WTC11 (cell line): ENCODE results near the gene FNIP2.

ENCODE experiments used
- CREB1 ChIP-seq: sonication (generic); formaldehyde crosslinking; IDR thresholded peaks from 2 replicates; pipeline ENCODE4 v1.8.0; 2023; ENCODE audit warnings: mild to moderate bottlenecking, missing genetic modification reagents
- NR1H2 ChIP-seq: sonication (generic); formaldehyde crosslinking; IDR thresholded peaks from 2 replicates; pipeline ENCODE4 v1.9.0; 2021; ENCODE audit warnings: mild to moderate bottlenecking, moderate library complexity, missing genetic modification reagents
- NR2C2 ChIP-seq: sonication (generic); formaldehyde crosslinking; IDR thresholded peaks from 2 replicates; pipeline ENCODE4 v1.8.0; 2022; ENCODE audit warnings: mild to moderate bottlenecking, missing genetic modification reagents
- OVOL2 ChIP-seq: fragments of 250-450 bp; sonication (Bioruptor Pico); IDR thresholded peaks from 2 replicates; pipeline ENCODE4 v1.9.0; 2021; ENCODE audit warnings: mild to moderate bottlenecking, borderline replicate concordance
- SP1 ChIP-seq: sonication (generic); formaldehyde crosslinking; conservative IDR thresholded peaks from 2 replicates; pipeline ENCODE4 v1.8.1; 2022; ENCODE audit warnings: missing genetic modification reagents
- ZNF121 ChIP-seq: sonication (generic); formaldehyde crosslinking; IDR thresholded peaks from 2 replicates; pipeline ENCODE4 v1.8.0; 2023; ENCODE audit warnings: missing genetic modification reagents
- ZNF232 ChIP-seq: sonication (generic); formaldehyde crosslinking; IDR thresholded peaks from 2 replicates; pipeline ENCODE4 v1.8.0; 2022; ENCODE audit warnings: mild to moderate bottlenecking, missing genetic modification reagents
- TF ChIP-seq, protein P1 (sequence below): sonication (generic); formaldehyde crosslinking; IDR thresholded peaks from 2 replicates; pipeline ENCODE4 v1.8.1; 2022; ENCODE audit warnings: missing genetic modification reagents, borderline replicate concordance
- TF ChIP-seq, protein P2 (sequence below): fragments of 200-600 bp; IDR thresholded peaks from 2 replicates; pipeline ENCODE4 v1.8.0; 2022; ENCODE audit warnings: antibody characterized with exemption
- TF ChIP-seq, protein P3 (sequence below): sonication (generic); formaldehyde crosslinking; IDR thresholded peaks from 2 replicates; pipeline ENCODE4 v1.8.1; 2022; ENCODE audit warnings: low read depth, missing genetic modification reagents, borderline replicate concordance
- TF ChIP-seq, protein P4 (sequence below): sonication (generic); formaldehyde crosslinking; IDR thresholded peaks from 2 replicates; pipeline ENCODE4 v1.8.0; 2022; ENCODE audit warnings: mild to moderate bottlenecking, missing genetic modification reagents
- TF ChIP-seq, protein P5 (sequence below): sonication (generic); formaldehyde crosslinking; IDR thresholded peaks from 2 replicates; pipeline ENCODE4 v1.8.0; 2023; ENCODE audit warnings: missing genetic modification reagents, mild to moderate bottlenecking, borderline replicate concordance
- TF ChIP-seq, protein P6 (sequence below): sonication (generic); formaldehyde crosslinking; IDR thresholded peaks from 2 replicates; pipeline ENCODE4 v1.8.1; 2023; ENCODE audit warnings: mild to moderate bottlenecking, missing genetic modification reagents, moderate library complexity

DNA sequence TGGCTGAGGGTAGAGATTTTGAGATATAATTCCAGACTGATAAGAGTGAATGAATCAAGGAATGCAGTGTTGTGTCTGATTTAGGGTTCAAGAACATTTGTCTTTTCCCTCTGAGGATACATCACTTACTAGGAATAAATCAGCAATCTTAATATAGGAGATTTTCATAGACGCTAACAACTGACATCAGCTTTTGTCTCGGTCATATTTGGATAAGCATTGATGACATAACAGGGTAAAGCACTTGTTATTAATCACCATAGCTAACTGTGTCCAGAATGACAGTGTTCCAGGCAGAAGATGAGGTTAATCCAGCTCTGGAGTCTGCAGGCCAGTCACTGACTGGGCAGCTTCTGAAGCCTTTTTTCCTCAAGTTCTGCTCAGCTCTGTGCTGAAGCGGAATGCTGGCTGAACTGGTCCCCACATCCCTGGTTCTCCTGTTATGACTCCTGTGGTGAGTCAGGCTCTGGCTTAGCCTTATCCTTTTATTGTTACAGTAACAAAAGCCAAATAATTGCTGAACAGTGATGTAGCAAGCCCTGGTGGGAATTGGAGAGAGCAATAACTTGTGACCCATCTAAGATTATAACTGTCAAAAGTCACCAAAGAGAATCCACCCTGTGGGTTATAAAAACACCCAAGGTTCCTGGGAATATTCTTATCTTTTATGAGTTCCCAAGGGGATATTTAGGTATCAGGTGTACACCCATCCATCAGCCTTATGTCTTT lies 41.8 kb downstream of the FNIP2 start:
- TF ChIP-seq, protein P1, sequence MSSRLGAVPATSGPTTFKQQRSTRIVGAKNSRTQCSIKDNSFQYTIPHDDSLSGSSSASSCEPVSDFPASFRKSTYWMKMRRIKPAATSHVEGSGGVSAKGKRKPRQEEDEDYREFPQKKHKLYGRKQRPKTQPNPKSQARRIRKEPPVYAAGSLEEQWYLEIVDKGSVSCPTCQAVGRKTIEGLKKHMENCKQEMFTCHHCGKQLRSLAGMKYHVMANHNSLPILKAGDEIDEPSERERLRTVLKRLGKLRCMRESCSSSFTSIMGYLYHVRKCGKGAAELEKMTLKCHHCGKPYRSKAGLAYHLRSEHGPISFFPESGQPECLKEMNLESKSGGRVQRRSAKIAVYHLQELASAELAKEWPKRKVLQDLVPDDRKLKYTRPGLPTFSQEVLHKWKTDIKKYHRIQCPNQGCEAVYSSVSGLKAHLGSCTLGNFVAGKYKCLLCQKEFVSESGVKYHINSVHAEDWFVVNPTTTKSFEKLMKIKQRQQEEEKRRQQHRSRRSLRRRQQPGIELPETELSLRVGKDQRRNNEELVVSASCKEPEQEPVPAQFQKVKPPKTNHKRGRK = no peak
- TF ChIP-seq, protein P2, sequence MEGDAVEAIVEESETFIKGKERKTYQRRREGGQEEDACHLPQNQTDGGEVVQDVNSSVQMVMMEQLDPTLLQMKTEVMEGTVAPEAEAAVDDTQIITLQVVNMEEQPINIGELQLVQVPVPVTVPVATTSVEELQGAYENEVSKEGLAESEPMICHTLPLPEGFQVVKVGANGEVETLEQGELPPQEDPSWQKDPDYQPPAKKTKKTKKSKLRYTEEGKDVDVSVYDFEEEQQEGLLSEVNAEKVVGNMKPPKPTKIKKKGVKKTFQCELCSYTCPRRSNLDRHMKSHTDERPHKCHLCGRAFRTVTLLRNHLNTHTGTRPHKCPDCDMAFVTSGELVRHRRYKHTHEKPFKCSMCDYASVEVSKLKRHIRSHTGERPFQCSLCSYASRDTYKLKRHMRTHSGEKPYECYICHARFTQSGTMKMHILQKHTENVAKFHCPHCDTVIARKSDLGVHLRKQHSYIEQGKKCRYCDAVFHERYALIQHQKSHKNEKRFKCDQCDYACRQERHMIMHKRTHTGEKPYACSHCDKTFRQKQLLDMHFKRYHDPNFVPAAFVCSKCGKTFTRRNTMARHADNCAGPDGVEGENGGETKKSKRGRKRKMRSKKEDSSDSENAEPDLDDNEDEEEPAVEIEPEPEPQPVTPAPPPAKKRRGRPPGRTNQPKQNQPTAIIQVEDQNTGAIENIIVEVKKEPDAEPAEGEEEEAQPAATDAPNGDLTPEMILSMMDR = no peak
- TF ChIP-seq, protein P3, sequence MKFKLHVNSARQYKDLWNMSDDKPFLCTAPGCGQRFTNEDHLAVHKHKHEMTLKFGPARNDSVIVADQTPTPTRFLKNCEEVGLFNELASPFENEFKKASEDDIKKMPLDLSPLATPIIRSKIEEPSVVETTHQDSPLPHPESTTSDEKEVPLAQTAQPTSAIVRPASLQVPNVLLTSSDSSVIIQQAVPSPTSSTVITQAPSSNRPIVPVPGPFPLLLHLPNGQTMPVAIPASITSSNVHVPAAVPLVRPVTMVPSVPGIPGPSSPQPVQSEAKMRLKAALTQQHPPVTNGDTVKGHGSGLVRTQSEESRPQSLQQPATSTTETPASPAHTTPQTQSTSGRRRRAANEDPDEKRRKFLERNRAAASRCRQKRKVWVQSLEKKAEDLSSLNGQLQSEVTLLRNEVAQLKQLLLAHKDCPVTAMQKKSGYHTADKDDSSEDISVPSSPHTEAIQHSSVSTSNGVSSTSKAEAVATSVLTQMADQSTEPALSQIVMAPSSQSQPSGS (CRISPR knock-in tag) = no peak
- TF ChIP-seq, protein P4, sequence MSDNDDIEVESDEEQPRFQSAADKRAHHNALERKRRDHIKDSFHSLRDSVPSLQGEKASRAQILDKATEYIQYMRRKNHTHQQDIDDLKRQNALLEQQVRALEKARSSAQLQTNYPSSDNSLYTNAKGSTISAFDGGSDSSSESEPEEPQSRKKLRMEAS (CRISPR knock-in tag) = no peak
- TF ChIP-seq CREB1 (CRISPR knock-in tag) = no peak
- TF ChIP-seq, protein P5, sequence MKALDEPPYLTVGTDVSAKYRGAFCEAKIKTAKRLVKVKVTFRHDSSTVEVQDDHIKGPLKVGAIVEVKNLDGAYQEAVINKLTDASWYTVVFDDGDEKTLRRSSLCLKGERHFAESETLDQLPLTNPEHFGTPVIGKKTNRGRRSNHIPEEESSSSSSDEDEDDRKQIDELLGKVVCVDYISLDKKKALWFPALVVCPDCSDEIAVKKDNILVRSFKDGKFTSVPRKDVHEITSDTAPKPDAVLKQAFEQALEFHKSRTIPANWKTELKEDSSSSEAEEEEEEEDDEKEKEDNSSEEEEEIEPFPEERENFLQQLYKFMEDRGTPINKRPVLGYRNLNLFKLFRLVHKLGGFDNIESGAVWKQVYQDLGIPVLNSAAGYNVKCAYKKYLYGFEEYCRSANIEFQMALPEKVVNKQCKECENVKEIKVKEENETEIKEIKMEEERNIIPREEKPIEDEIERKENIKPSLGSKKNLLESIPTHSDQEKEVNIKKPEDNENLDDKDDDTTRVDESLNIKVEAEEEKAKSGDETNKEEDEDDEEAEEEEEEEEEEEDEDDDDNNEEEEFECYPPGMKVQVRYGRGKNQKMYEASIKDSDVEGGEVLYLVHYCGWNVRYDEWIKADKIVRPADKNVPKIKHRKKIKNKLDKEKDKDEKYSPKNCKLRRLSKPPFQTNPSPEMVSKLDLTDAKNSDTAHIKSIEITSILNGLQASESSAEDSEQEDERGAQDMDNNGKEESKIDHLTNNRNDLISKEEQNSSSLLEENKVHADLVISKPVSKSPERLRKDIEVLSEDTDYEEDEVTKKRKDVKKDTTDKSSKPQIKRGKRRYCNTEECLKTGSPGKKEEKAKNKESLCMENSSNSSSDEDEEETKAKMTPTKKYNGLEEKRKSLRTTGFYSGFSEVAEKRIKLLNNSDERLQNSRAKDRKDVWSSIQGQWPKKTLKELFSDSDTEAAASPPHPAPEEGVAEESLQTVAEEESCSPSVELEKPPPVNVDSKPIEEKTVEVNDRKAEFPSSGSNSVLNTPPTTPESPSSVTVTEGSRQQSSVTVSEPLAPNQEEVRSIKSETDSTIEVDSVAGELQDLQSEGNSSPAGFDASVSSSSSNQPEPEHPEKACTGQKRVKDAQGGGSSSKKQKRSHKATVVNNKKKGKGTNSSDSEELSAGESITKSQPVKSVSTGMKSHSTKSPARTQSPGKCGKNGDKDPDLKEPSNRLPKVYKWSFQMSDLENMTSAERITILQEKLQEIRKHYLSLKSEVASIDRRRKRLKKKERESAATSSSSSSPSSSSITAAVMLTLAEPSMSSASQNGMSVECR (CRISPR knock-in tag) = no peak
- no peak for TF ChIP-seq OVOL2
- TF ChIP-seq, protein P6, sequence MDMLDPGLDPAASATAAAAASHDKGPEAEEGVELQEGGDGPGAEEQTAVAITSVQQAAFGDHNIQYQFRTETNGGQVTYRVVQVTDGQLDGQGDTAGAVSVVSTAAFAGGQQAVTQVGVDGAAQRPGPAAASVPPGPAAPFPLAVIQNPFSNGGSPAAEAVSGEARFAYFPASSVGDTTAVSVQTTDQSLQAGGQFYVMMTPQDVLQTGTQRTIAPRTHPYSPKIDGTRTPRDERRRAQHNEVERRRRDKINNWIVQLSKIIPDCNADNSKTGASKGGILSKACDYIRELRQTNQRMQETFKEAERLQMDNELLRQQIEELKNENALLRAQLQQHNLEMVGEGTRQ = no peak
- TF ChIP-seq ZNF232 (CRISPR knock-in tag) = no peak
- TF ChIP-seq SP1 = no peak
- TF ChIP-seq ZNF121 (CRISPR knock-in tag) = no peak
- no peak for TF ChIP-seq NR2C2 (CRISPR knock-in tag)
- no peak for TF ChIP-seq NR1H2 (CRISPR knock-in tag)
